Adrenal gland (tissue), 12 donors: ENCODE measurements around the gene TAF5L. TPM values are rescaled to one million over a fixed set of nuclear protein-coding genes. Genes with fewer than 3 reads are reported as not detected.

Experiments
- DNase-seq, 7 donors: peaks; one replicate each; pipeline ENCODE4 v3.0.0-alpha.2; 2019 to 2020
- H3K27ac ChIP-seq, 5 donors: fragments of 200-600 bp; sonication (generic) in 4 of 5; 1 replicate in 3 of 5; 2 replicates in 2 of 5; pipeline versions ENCODE4 v1.5.1 to v1.8.0; 2016 to 2020; ENCODE audit warnings: mild to moderate bottlenecking in 1 of 5
- H3K27me3 ChIP-seq: fragments of 200-600 bp; 2 replicates; pipeline ENCODE4 v1.8.0; 2021
- H3K36me3 ChIP-seq, 2 donors: fragments of 200-600 bp; replicated peaks in 1 of 2; 1 replicate in 1 of 2; 2 replicates in 1 of 2; pipeline versions ENCODE4 v1.5.1 to v1.8.0; 2018 to 2022
- H3K4me1 ChIP-seq, 2 donors: fragments of 200-600 bp; replicated peaks in 1 of 2; 1 replicate in 1 of 2; 2 replicates in 1 of 2; pipeline versions ENCODE4 v1.5.1 to v1.8.0; 2018 to 2021
- H3K4me3 ChIP-seq, 4 donors: fragments of 200-600 bp; sonication (generic) in 3 of 4; one replicate each; pipeline ENCODE4 v1.5.1; 2016 to 2018
- H3K9me3 ChIP-seq, 3 donors: fragments of 200-600 bp; sonication (generic) in 1 of 3; replicated peaks in 1 of 3; 1 replicate in 2 of 3; 2 replicates in 1 of 3; pipeline versions ENCODE4 v1.5.1 to v1.8.0; 2016 to 2021
- CTCF ChIP-seq, 6 experiments: fragments of 450-650 bp in 4 of 6; fragments of 200-600 bp in 2 of 6; sonication (generic) in 1 of 6; IDR thresholded peaks; 1 replicate in 5 of 6; 2 replicates in 1 of 6; pipeline versions ENCODE4 v1.5.1 to v1.8.0; 2016 to 2021; ENCODE audit warnings: antibody characterized with exemption in 6 of 6, mild to moderate bottlenecking in 2 of 6, moderate library complexity in 1 of 6
- POLR2A ChIP-seq, 2 donors: fragments of 450-650 bp; IDR thresholded peaks; one replicate each; pipeline ENCODE4 v1.6.1; 2017; ENCODE audit warnings: antibody characterized with exemption in 2 of 2, mild to moderate bottlenecking in 2 of 2, moderate library complexity in 1 of 2
- whole genome bisulfite sequencing, 4 donors: extraction: QIAGEN DNeasy Blood & Tissue Kit in 2 of 4; methylation state at CpG; one replicate each; pipeline versions ENCODE4 v1.1.5 to v1.1.7; 2013 to 2017; 5-methylcytosine and 5-hydroxymethylcytosine counted together
- intact Hi-C, 2 donors: fragments of 100-400 bp; cut with DNase I; formaldehyde crosslinking; loops; one replicate each; pipeline versions ENCODE4 v1.14.1 to v1.15.0; 2022 to 2023
- polyA plus RNA-seq, 3 donors: library from polyadenylated mRNA; stranded (reverse); fragments of 200-250 nt in 2 of 3; fragments of 350-450 nt in 1 of 3; fragmentation: Illumina TruSeq in 1 of 3; extraction: RNeasy Lipid Tissue Mini Kit (QIAGEN cat#74804) in 1 of 3; gene quantifications; one replicate each; pipeline ENCODE4 v1.2.3, GENCODE V29; 2013 to 2014
- total RNA-seq, 9 donors: library from RNA; depleted of rRNA in 4 of 9; stranded (reverse); fragments of >200 nt in 4 of 9; fragments of 120-200 nt in 1 of 9; fragmentation: NEBNext Ultra II Directional in 1 of 9; extraction: Animal tissue kit (Norgen Biotek cat#: 25700) in 1 of 9; gene quantifications; one replicate each; pipeline versions ENCODE4 v1.1.0 to v1.2.4, GENCODE V29; 2013 to 2023
- donor health status: healthy with polysubstance abuse.
- donor health status: Bipolar disorder and iron deficiency.
- donor health status: DM: yes; HTN: yes; CAD: no.
- donor health status: DM: no; HTN: no; CAD: no.
- donor health status: DM: no; HTN: no; CAD: no.
- donor health status: DM: yes; HTN: yes; CAD: no.

TAF5L gene
- total and polyA plus RNA-seq, 12 donors = 5.4 to 16.0 (median 9.9) TPM

GRCh38 chr1:229607370-229607769 is 18.6 kb downstream of the TAF5L start:
- no peak for TF ChIP-seq POLR2A (IDR thresholded peaks at IDR 0.05)
- Histone ChIP-seq H3K27ac (no peak overlapping the region), H3K4me3 (no peak overlapping the region), H3K4me1 (no peaks in the 10 kb centered on the region), H3K36me3 (peaks cover 0 to 58% of the 10 kb centered on the region in 2 donors), H3K9me3 (no peaks in the 10 kb centered on the region), H3K27me3 (no peaks in the 10 kb centered on the region)
- no peak for DNase-seq
- intact Hi-C loops = no loop called here
- 90 to 98% (median 93%) methylated on average over 2 of the region's 2 CpGs for WGBS, 4 donors

DNA sequence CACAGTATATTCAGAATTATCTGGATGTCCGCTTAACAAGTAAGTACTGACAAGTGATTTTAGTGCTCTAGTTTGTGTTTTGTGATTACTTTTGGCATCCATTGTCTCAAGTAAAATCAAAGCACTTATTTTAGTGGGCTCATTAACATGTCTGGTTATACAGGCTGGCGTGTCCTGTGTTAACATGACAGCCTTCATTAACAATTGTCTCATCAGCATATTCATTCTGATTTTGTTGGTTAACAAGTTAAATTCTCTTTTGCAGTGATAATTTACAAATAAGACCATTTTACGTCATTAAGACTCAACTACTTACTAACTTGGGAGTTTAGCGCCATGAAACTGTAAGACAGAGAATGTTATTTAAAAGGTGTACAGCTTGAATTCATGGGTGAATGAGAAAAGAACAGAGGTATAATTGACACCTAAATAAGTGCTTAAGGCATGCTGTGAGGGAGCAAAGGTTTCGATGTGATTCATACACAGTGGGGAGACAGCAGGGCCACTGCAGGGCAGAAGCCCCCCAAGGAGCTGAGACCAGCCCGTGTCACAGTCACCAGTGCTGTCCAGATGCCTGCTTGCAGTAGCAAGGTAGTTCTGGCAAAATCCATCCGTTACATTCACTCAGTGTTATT is 22.4 kb downstream of the TAF5L start:
- Histone ChIP-seq H3K36me3 (peaks cover 0 to 40% of the 10 kb centered on the region in 2 donors), H3K9me3 (no peaks in the 10 kb centered on the region), H3K27ac (no peak overlapping the region), H3K4me3 (no peak overlapping the region), H3K27me3 (no peaks in the 10 kb centered on the region), H3K4me1 (no peaks in the 10 kb centered on the region)
- 82 to 92% (median 86%) methylated on average over 7 of the region's 7 CpGs for WGBS, 4 donors
- intact Hi-C loops = no loop called here
- TF ChIP-seq CTCF (IDR thresholded peaks at IDR 0.05) (no peak), POLR2A (IDR thresholded peaks at IDR 0.05) (no peak)
- no peak for DNase-seq

GRCh38 chr1:229600229-229600628 is 25.7 kb downstream of the TAF5L start:
- TF ChIP-seq CTCF (IDR thresholded peaks at IDR 0.05) (no peak), POLR2A (IDR thresholded peaks at IDR 0.05) (no peak)
- WGBS, 4 donors = 93 to 95% (median 94%) methylated on average over 5 of the region's 5 CpGs
- no peak for DNase-seq
- peaks cover 0 to 23% of the 10 kb centered on the region in 2 donors for H3K36me3 ChIP-seq
- H3K4me1 ChIP-seq = peaks cover 0 to 10% of the 10 kb centered on the region in 2 donors
- no peak overlapping the region for H3K4me3 ChIP-seq
- H3K27ac ChIP-seq = no peak overlapping the region
- no peaks in the 10 kb centered on the region for H3K9me3 ChIP-seq
- intact Hi-C loops = no loop called here
- no peaks in the 10 kb centered on the region for H3K27me3 ChIP-seq

DNA sequence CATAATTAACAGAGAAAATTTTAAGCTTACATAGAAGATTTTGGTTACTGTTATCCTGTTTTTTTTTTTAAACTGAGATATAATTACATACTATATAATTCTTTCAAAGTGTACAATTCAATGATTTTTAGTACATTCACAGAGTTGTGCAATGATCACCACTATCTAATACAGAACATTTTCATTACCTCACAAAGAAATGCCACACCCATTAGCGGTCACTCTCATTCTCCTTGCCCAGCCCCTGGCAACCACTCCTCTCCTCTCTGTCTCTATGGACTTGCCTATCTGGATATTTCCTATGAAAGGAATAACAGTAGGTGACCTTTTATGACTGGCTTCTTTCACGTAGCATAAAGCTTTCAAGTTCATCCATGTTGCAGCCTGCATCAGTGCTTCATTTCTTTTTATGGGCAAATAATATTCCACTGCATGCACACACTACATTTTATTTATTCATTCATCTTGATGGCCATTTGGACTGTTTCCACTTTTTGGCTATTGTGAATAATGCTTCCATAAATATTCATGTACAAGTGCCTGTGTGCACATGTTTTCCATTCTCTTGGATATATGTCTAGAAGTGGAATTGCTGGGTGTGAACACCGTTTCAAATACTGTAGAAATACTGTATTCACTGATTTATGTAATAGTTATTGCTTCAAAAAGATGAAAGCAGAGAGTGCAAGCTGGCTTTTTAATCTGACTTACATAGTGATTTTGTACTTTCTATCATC is 26.5 kb downstream of the TAF5L start:
- 91 to 99% (median 92%) methylated on average over 3 of the region's 3 CpGs for WGBS, 4 donors
- Histone ChIP-seq H3K9me3 (no peaks in the 10 kb centered on the region), H3K27ac (no peak overlapping the region), H3K36me3 (peaks cover 0 to 28% of the 10 kb centered on the region in 2 donors), H3K27me3 (no peaks in the 10 kb centered on the region), H3K4me1 (peaks cover 0 to 10% of the 10 kb centered on the region in 2 donors), H3K4me3 (no peak overlapping the region)
- TF ChIP-seq POLR2A (IDR thresholded peaks at IDR 0.05) (no peak), CTCF (IDR thresholded peaks at IDR 0.05) (no peak)
- DNase-seq = no peak
- intact Hi-C loops = no loop called here
